ENCODE data around the gene IFT74.
A peak's percentile ranks its signal among the peaks of the same experiment; 100 is the strongest.

IFT74 gene

DNA sequence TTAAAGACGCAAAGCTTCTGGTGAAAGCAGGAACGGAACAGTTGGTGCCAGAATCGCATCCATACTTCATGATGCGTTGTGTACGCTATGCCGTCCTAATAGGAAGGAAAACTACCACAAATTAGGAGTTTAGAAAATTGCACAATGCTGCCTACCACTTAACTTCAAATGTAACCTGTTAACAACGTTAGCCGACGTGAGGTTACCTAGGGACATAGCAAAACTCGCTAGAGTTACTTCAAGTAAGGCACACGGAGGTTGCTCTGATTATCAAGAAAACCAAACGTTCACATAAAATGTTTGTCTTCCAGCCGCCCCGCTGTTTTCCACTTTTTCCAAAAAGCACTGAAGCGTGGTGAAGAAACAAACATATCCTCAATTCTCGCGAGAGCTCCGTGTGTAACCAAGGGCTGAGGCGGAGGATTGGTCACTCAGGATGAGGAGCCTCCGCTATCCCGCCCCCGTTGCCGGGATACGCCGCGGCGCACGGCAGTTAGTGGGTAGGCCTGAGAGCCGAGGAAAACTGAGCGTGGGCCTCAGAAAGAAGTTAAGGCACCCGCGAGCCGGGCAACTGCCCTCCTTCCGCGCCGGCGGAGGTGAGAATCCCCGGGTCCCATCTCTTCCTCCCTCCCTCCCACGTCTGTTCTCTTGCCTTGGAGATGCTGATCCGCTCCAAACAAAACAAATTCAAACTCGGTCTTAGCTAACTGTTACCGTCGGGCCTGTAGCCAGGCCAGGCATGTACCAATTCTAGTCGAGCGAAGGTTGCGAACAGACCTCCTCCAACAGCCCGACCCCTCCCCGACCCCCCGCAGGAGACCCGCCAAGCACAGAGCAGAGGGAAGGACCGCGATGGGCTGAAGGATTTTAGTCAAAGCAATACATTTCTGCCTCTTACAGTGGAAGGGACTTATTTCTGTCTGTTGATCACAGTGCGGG is at the start of gene IFT74:
Gene IFT74, plus strand, starts transcription at position 492 of the 939 bp plus-strand sequence. CDS start 5,556 bp downstream, outside the sequence.
- DNase-seq = peak; percentile 99

DNA sequence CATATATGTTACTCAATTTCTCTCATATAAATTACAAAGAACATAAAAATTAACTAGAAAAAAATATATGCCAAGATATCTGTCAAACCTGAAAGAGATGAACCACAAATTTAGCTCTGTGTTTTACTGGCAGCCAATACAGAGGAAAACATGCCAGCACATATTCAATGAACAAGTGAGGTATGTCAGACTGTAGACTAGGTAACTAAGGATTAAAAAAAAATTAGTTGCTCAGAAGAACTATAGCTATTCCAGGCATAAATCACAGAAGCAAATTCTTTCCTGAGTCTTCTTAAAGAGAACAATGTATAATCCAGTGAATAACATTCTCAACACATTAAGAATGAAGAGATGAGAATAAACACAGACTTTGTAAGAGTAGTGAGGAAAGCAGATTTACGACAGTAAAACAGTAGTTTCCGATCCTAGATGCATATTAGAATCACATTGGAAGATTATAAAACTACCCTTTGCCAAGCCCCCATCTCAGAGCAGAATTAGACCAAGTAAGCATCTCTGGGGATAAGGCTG is 43.0 kb upstream of the IFT74 start:
- DNase-seq = no peak

DNA sequence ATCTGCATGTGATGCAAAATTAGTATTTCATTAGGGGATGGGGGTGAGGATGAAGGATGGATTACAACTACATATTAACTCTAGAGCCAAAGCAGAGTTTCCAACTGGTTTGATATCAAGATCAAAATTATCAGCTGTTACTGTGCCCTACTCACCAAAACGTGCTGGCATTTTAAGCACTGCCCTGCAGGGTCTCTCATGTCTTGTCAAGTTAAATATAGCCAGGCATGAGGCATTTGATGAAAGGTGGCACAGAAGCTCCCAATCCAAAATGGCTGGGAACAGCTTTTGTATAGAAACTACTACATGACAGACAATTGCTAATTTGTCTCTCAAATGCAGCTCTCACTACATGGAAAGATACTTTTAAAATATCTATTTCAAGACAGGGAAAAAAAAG is 36.5 kb upstream of the IFT74 start:
- no peak for DNase-seq

DNA sequence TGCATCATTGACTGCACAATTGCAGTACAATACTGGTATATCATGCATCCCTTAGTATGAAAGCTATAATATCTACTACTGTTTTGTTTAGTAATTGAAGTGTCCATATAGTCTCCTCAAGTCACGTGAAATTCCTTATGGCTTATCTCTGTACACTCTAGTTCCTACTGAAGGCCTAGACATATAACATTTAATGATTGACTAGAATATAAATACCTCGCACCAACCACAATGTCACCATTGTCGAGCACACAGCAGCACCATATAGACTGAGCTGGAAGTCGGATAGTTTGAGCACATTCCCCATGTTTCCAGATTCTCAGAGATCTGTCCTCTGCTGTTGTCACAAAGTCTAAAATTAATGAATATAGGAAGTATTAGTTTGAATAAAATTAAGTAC is 30.6 kb upstream of the IFT74 start:
- DNase-seq = no peak

DNA sequence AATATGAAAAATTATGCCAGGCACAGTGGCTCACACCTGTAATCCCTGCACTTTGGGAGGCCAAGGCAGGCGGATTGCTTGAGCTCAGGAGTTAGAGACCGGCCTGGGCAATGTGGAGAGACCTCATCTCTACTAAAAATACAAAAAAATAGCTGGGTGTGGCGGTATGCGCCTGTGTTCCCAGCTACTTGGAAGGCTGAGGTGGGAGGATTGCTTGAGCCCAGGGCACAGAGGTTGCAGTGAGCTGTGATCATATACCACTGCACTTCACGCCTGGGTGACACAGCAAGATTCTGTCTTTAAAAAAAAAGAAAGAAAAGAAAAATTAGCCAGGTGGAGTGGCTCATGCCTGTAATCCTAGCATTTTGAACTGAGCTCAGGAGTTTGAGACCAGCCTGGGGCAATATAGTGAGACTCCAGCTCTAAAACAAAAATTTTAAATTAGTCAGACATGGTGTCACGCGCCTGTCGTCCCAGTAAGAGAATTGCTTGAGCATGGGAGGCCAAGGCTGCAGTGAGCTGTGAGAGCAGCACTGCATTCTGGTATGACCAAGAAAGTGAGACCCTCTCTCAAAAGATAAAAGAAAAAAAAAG is 27.2 kb upstream of the IFT74 start:
- no peak for DNase-seq

DNA sequence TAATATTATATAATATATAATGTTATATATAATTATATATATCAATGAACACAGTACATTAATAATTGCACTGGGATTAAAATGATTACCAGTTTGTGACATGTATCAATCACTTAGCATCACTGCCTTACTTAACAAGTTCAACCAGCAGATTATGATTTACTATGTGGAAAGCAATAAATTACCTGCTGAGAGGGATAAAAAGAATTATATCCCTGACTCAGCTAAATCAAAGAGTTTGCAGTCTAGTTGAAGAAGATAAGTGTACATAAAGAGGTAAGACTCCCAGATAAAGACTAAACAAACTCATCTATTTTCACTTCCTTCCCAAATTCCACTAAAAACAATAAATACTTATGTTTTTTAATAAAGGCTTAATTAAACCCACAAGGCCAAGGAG is 20.4 kb upstream of the IFT74 start:
- DNase-seq = no peak

DNA sequence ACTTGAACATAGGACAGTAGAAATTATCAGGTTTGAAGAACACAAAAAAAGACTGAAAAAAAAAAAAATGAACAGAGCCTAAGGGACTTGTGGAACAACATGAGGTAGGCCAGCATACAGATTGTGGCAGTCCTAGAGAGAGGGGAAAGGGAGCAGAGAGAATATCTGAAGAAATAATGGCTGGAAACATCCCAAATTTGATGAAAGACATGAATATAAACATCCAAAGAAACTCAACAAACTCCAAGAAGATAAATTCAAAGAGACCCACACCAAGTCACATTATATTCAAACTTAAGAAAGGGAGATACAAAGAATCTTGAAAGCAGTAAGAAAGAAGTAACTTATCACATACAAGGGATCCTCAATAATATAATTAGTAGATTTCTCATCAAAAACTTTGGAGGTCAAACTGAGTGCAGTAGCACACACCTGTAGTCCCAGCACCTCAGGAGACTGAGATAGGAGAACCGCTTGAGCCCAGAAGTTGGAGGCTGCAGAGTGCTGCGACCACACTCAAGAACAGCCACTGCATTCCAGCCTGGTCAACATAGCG is 18.3 kb upstream of the IFT74 start:
- DNase-seq = no peak

DNA sequence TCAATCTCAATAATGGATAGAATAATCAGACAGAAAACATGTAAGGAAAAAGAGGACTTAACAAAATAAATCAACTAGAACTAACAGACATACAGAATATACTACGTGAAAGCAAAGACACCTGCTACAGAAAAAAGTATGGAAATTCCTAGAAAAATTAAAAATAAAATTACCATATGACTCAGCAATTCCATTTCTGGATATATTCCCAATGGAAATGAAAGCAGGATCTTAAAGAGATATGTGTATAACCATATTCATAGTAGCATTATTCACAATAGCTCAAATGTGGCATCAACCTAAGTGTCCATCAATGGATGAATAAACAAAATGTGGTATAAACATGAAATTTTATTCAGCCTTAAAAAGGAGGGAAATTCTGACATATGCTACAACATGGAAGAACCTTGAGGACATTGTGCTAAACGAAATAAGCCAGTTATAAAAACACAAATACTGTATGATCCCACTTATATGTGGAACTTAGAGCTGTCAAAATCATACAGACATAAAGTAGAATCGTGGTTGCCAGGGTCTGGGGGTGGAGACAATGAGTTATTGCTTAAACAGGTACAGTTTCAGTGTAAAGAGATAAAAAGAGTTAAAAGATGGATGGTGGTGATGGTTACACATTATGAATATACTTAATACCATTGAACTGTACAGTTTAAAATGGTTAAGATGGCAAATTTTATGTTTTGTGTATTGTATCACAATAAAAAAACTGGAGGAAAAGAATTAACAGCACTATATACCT is 16.1 kb upstream of the IFT74 start:
- DNase-seq = no peak

DNA sequence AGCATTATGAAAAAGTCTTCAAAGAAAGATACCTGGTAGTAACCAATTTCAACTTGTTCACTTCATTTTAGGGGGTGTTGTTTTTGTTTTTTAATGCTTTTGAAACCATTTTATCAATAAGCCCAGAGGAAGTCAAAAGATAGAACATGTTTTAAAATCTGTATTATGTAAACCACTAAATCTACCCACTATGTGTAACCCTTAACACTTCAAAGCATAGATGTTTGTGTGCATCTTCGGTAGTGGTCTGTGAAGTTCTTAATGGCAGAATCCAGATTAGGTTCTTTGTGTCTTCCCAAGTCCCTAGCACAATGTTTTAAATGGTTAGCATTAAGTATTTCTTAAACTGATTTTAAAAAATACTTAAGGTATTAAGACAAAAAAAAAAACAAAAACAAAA is 15.4 kb upstream of the IFT74 start:
- DNase-seq = no peak

DNA sequence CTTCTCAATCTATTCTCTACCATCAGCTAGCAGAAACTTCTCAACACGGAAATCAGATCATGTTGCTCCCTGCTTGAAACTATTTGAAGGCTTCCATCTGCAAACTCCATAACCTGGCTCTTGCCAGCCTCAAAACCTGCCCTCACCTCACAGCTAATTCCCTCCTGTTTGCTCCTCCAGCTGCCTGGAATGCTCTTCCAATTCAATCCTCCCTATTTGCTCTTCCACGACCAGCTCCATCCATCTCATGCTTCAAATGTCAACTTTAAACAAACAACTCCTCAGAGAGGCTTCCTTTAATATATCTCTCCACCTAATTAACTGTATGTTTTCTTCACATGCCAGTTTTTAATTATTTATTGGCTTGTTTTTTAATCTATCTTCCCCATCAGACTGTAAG is 10.6 kb upstream of the IFT74 start:
- DNase-seq = peak in 1 of 2 experiments; percentile 9

DNA sequence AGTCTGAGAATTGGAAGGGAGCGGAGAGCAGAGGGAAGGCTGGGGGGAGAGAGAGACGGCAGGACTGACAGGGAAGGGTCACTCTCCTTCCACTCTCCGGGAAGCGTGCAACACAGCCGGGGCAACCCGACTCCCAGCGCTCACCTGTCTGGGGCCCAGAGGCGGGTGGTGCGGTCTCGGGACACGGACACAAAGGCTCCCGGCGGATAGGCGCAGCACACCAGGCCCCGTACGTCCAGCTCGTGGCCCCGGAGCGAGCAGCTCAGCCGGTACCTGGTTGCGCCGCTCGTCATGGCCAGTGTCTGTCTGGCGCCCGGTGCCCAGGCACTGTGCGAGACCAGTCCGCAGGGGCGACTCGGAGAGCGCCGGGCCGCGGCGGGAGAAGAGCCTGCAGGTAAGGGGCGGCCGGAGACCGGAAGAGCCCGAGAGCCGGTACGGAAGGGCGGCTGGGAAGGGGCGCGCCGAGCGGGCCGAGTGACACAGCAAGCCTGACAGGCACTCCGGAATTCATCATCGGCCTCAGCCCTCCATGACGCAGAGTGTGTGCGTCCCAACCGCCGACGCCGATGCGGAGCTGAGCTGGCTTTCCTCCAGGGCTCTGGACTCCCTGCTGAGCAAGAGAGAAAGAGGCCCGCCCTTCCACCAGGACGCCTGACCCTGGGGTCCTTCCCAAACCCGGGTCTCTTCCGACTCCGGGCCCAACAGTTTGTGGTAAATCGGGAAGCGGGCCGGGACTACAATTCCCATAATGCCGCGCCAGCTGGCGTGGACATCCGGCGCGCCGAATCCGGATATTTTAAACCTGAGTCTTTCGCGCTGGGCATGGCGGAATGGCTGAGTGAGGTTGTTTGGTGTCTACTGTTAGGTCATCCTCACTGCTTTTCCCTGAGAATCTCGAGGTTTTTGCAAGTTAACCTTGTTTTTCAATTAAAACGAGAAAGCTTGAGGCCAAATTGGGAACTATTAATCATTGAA is 9.2 kb upstream of the IFT74 start, which contains the start of gene PLAA:
Gene PLAA, minus strand, starts transcription at position 490 of the 975 bp plus-strand sequence. Its CDS starts 197 bp downstream, at position 293.
- peak; percentile 94 to 98 for DNase-seq

DNA sequence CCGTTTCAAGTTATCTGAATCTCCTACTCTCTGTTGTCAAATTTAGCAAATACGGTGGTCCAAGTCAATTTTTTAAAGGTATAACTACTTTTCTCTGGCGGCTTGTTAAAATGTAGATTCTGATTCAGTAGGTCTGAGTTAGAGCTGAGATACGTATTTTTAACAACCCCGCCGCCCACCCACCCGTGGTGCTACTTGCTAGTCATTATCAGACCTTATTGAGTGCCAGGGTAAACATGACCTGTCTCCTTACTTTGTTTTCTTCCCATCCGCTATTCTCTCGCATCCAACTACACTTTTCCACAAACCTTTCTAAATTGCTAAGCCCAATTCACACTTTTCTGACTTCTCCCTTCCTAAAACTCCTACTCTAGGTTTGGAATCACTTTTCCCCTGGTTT is 8.5 kb upstream of the IFT74 start:
- peak in 1 of 2 experiments; percentile 45 for DNase-seq

DNA sequence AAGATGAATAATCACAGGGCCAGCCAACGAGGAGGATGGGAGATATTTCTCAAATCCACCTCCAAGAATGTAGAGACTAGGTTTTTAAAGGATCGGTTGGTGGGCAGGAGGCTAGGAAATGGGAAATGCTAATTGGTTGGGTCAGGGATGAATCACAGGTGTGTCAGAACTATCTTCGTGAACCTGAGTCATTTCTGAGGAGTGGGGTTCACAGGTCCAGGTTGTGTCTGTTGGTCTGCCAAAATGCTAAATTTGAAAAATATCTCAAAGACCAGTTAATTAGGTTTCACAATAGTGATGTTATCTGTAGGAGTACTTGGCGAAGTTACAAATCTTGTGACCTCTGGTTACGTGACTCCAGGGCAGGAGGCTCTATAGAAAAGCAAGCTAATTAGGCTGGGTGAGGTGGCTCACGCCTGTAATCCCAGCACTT is 6.6 kb upstream of the IFT74 start:
- DNase-seq = no peak

DNA sequence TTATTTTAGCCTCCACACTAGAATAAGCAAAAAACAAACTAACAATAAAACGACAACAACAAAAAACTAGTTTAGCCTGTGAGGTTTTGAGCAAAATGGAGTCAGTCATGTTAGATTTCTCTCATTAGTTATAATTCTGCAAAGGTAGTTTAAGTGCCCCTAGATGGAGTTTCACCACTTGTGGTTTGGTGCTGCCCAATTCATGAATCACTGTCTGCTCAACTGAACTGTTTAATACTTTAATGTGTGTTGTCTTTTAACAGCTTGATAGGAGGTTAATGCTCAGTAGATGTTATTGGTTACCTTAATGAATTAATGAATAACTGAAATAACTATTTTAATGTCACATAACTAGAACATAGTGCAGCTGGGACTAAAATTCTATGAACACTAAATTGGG is 5.7 kb upstream of the IFT74 start:
- DNase-seq = no peak

DNA sequence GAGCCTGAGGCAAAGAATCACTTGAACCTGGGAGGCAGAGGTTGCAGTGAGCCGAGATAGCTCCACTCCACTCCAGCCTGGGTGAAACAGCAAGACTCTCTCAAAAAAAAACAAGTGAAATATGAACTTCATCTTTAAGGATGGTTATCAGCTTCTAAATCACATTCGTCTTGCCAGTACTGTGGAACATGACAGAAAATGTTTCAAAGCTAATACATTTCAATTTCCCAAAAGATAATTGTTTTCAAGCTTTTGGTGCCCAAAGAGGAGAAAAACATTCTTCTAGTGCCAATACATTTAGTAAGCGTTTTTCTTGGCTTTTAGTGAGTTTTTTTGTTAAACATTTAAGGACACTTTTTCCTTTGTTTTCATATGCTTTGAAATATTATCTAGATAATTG is 4.4 kb upstream of the IFT74 start:
- no peak for DNase-seq

DNA sequence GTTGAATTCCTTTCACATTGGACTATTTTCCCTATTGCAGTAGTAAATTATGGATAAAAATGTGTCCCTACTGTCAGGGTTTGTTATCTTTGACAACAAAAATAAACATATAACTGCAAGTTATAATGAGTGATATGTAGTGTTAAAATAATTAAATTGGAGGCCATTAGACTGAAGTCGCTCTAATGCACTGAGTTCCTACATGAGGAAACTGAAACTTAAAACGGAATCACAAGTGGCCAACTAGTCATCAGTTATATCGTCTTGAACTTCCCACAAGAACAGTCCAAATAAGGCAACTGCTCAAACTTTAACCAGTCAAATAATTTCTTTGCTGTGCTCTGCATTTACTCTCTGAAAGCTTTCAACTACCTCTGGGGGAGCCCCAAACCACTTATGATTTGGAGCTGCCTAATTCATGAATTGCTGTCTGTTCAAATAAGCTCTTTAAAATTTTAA is 2.1 kb upstream of the IFT74 start:
- DNase-seq = no peak

DNA sequence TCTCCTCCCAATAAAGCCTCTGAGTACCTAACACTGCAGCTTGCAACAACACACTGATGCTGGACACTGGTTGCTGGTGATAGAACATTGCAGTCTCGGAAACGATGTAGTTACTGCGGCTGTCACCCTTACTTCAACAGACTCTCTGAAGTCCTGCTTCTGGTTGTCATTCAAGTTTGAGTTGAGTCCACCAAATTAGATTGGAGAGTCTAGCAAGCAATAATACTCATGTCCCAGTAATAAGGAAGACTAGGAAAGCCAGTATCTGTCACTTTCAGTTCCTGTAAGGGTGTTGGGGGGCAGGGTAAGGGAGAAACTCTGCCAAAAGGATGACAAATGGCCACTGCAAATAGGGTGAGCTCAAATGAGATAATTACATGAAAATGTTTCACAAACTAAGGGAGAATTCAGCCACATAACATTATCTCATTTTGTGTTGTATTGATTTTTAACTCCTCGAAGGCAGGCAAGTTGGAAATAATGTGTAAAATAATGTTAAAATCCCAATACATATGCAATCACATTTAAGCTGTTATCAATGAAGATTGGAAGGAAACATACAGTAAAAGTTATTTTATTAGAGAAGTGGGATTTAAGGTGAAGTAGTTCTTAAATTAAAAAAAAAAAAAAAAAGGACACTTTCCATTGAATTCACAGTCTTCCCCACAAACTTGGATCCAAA is 849 bp upstream of the IFT74 start:
- no peak for DNase-seq

DNA sequence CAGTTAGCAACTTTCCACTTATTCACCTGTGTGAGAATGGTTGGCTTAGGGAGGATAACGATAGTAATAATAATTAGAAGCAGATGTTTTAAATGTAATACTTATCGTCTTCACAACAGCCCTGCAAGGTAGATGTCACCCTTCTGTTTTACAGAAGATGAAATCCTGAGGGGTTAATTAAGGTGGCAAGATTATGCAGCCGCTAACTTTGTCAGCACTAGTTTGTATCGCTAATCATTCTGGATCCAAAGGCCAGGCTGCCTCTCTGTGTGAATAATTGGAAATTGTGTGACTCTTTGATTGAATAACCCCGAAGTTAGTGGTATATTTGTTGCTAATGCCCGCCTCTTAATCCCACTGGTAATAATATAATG is 635 bp downstream of the IFT74 start:
- DNase-seq = peak in 1 of 2 experiments; percentile 38

DNA sequence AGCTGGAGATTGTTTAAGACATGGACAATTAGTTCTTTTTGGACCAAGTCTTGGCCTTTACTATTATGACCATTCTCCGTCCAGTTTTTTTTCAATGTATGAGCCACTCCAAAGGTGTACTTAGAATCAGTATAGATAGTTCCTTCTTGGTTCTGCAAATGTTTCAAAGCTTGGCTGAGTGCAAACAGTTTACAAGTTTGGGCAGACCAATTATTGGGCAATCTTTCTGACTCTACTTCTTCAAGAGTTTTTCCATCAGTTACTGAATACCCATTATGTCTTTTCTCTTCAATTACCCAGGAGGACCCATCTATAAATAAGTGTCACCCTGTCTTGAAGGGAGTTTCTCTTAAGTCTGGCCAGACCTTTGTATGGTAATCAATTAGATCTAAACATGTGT is 15.5 kb downstream of the IFT74 start:
- no peak for DNase-seq

DNA sequence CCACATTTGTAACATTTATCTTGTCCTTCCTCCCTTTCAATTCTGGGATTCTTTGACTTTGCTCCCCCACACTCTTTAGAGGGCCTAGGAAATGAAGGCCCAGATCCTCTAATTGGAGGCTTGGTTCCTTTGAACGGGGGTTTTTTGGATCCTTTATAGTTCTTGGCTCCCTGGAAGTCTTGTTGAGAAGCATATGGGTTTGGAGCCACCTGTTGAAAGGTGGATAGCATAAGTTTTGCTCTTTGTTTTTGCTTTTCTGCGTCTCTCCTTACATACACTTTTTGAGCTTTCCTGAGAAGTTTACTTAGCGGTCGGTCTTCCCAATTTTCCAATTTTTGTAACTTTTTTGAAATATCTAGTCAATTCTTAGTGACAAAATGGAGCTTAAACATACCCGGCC is 17.8 kb downstream of the IFT74 start:
- no peak for DNase-seq

DNA sequence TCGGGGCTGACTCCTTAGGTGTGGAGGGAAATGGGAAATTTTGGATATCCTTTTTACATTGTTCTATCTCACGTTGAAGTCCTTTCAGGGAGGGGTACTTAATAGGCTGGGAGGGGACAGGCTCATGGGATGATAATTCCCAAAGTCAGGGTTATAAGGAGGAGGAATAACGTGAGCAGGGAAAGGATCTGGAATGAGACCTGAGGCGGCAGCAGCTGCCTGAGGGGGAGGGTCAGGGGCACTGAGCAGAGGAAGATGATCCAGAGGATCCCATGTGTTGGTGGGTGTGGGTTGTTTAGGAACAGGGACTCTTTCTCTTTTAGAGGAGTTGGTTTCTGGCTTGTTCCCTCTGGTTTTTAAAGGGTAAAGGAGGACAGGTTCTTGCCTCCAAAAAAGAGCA is 18.7 kb downstream of the IFT74 start:
- no peak for DNase-seq

Measured in NCI-H2081 (cell line).